Measurements from ENCODE around the gene C6orf47. TPM values are rescaled to one million over a fixed set of nuclear protein-coding genes. Genes with fewer than 3 reads are reported as not detected.

The C6orf47 gene
- total and polyA plus RNA-seq, 10 of the 15 experiments (the other 5 are each of a cell fraction or from before 2014, with no cell fraction given): 0.16 to 20.4 (median 17.3) TPM; not detected in 1

GRCh38 chr6:31676904-31677303 is 16.3 kb upstream of the C6orf47 start:
- Histone ChIP-seq H3K79me2 (ENCODE audit: control insufficient read depth, insufficient read depth, low read length) (no peaks in the 10 kb centered on the region), H3K27ac (ENCODE audit: control insufficient read depth, insufficient read depth) (no peak overlapping the region), H4K20me1 (ENCODE audit: control insufficient read depth, insufficient read depth) (no peaks in the 10 kb centered on the region), H3K4me1 (ENCODE audit: control insufficient read depth, insufficient read depth, low read length) (peaks cover 6% of the 10 kb centered on the region), H3K36me3 (ENCODE audit: control insufficient read depth in 2 of 2, insufficient read depth in 2 of 2, low read length in 1 of 2) (peaks cover 2 to 8% of the 10 kb centered on the region in 2 experiments), H3K4me2 (ENCODE audit: control insufficient read depth, insufficient read depth) (no peak overlapping the region), H3K27me3 (replicated peaks in 1 of 2; ENCODE audit: control insufficient read depth in 2 of 2, insufficient read depth in 2 of 2, low read length in 1 of 2) (no peaks in the 10 kb centered on the region), H3K9me3 (replicated peaks; ENCODE audit: control insufficient read depth, insufficient read depth, low read length) (no peaks in the 10 kb centered on the region), H3K4me3 (no peak overlapping the region), H2AFZ (ENCODE audit: control insufficient read depth, low read depth, low read length) (no peak overlapping the region), H3K9ac (ENCODE audit: control insufficient read depth, insufficient read depth, low read length) (no peak overlapping the region)
- DNase-seq (ENCODE audit: low read depth, low spot score) (no peak), FAIRE-seq (no peak), ATAC-seq (no peak)
- 78% methylated on average over 6 of the region's 6 CpGs for WGBS (ENCODE audit: insufficient coverage, insufficient replicate concordance, low lambda C conversion rate, missing lambda C conversion rate)
- ChIA-PET SMC1A (ENCODE audit: uncharacterized antibody, unreplicated experiment) (interaction anchor here (0.6 to 1.5 kb wide), 3 partner anchors 10 to 385 kb away, joined by 3 read pairs; no protein-coding TSS in a partner anchor), CTCF (interaction anchor here (1.7 kb wide), 1 partner anchor 13 kb away, joined by 4 read pairs; no protein-coding TSS in a partner anchor), POLR2A (no interaction called here), RAD21 (ENCODE audit: unreplicated experiment) (no interaction called here)
- in situ Hi-C loops (cut with MboI) (no loop called here), intact Hi-C loops (cut with micrococcal nuclease; ENCODE audit: unreplicated experiment) (no loop called here)
- BruUV-seq (replicated peaks): no TSS peak
- TF ChIP-seq ATF7 (IDR thresholded peaks at IDR 0.05; ENCODE audit: low read depth) (no peak), HDGF (IDR thresholded peaks at IDR 0.05) (no peak), STAT3 (IDR thresholded peaks at IDR 0.05; ENCODE audit: low read depth, low read length) (no peak), MTA2 (IDR thresholded peaks at IDR 0.05; ENCODE audit: low read depth) (no peak)

GRCh38 chr6:31676322-31676903 is 15.8 kb upstream of the C6orf47 start:
- POLR2A ChIA-PET: no interaction called here
- Histone ChIP-seq H3K9me3 (replicated peaks; ENCODE audit: control insufficient read depth, insufficient read depth, low read length) (no peaks in the 10 kb centered on the region), H3K27ac (ENCODE audit: control insufficient read depth, insufficient read depth) (no peak overlapping the region), H3K4me3 (no peak overlapping the region), H3K79me2 (ENCODE audit: control insufficient read depth, insufficient read depth, low read length) (no peaks in the 10 kb centered on the region), H3K4me2 (ENCODE audit: control insufficient read depth, insufficient read depth) (no peak overlapping the region), H4K20me1 (ENCODE audit: control insufficient read depth, insufficient read depth) (no peaks in the 10 kb centered on the region), H2AFZ (ENCODE audit: control insufficient read depth, low read depth, low read length) (no peak overlapping the region), H3K4me1 (ENCODE audit: control insufficient read depth, insufficient read depth, low read length) (peaks cover 6% of the 10 kb centered on the region), H3K9ac (ENCODE audit: control insufficient read depth, insufficient read depth, low read length) (no peak overlapping the region; the same call in 1 of the 2 replicates), H3K36me3 (ENCODE audit: control insufficient read depth in 2 of 2, insufficient read depth in 2 of 2, low read length in 1 of 2) (peaks cover 4 to 10% of the 10 kb centered on the region in 2 experiments), H3K27me3 (replicated peaks in 1 of 2; ENCODE audit: control insufficient read depth in 2 of 2, insufficient read depth in 2 of 2, low read length in 1 of 2) (no peaks in the 10 kb centered on the region)
- no TSS peak for BruUV-seq (replicated peaks)
- SMC1A ChIA-PET (ENCODE audit: uncharacterized antibody, unreplicated experiment): interaction anchor here (0.6 to 1.5 kb wide), 2 partner anchors 10 to 385 kb away, joined by 3 read pairs; no protein-coding TSS in a partner anchor
- RAD21 ChIA-PET (ENCODE audit: unreplicated experiment): no interaction called here
- intact Hi-C loops (cut with micrococcal nuclease; ENCODE audit: unreplicated experiment): no loop called here
- peak; percentile 58 for ATAC-seq
- no peak for FAIRE-seq
- DNase-seq (ENCODE audit: low read depth, low spot score): no peak
- 11% methylated on average over 4 of the region's 4 CpGs for WGBS (ENCODE audit: insufficient coverage, insufficient replicate concordance, low lambda C conversion rate, missing lambda C conversion rate)
- in situ Hi-C loops (cut with MboI): no loop called here
- CTCF ChIA-PET: interaction anchor here (1.7 kb wide), 1 partner anchor 13 kb away, joined by 4 read pairs; no protein-coding TSS in a partner anchor
- TF ChIP-seq SPI1 (IDR thresholded peaks at IDR 0.05; ENCODE audit: borderline replicate concordance, insufficient read depth, low read depth, low read length) (peak; percentile 85), ZBTB11 (CRISPR knock-in tag; IDR thresholded peaks at IDR 0.05) (no peak)
